Neutrophil (primary cell): ENCODE results near the gene CXXC5.
"Not testable (repeated sequence)": the region's sequence is repeated elsewhere in the genome, so short reads cannot be mapped to it uniquely, and the experiment has no call there.

ENCODE experiments used
- H3K27ac ChIP-seq: fragments of 200-600 bp; sonication (generic); 2 replicates; pipeline ENCODE4 v1.5.1; 2016; ENCODE audit warnings: mild to moderate bottlenecking, moderate library complexity
- H3K27me3 ChIP-seq: fragments of 200-600 bp; sonication (generic); 2 replicates; pipeline ENCODE4 v1.6.0; 2016; ENCODE audit warnings: mild to moderate bottlenecking
- H3K36me3 ChIP-seq: fragments of 200-600 bp; sonication (generic); 2 replicates; pipeline ENCODE4 v1.5.1; 2017
- H3K4me1 ChIP-seq, 2 experiments: fragments of 200-600 bp in 1 of 2; sonication (generic) in 1 of 2; 1 replicate in 1 of 2; 2 replicates in 1 of 2; pipeline versions ENCODE4 v1.5.1 to v1.6.1; 2013 to 2016; ENCODE audit warnings: low read depth in 1 of 2, low read length in 1 of 2, mild to moderate bottlenecking in 1 of 2, moderate library complexity in 1 of 2; ENCODE audit not compliant: control insufficient read depth in 1 of 2, insufficient read depth in 1 of 2
- H3K4me3 ChIP-seq, 2 experiments: fragments of 200-600 bp in 1 of 2; sonication (generic) in 1 of 2; 1 replicate in 1 of 2; 2 replicates in 1 of 2; pipeline ENCODE4 v1.5.1; 2013 to 2016; ENCODE audit warnings: low read depth in 1 of 2, low read length in 1 of 2, mild to moderate bottlenecking in 1 of 2, moderate library complexity in 1 of 2
- H3K9me3 ChIP-seq: fragments of 200-600 bp; sonication (generic); 2 replicates; pipeline ENCODE4 v1.5.1; 2016
- CTCF ChIP-seq: fragments of 200-600 bp; sonication (generic); IDR thresholded peaks from 2 replicates; pipeline ENCODE4 v1.5.1; 2016; ENCODE audit warnings: antibody characterized with exemption

The CXXC5 gene

GRCh38 chr5:139723986-139724587, 75.9 kb downstream of the CXXC5 start:
- Histone ChIP-seq H3K9me3 (no peaks in the 10 kb centered on the region), H3K36me3 (no peaks in the 10 kb centered on the region), H3K4me3 (no peak overlapping the region), H3K27ac (no peak overlapping the region), H3K27me3 (no peaks in the 10 kb centered on the region), H3K4me1 (no peaks in the 10 kb centered on the region)
- no peak for TF ChIP-seq CTCF

- no peak for TF ChIP-seq CTCF
- H3K4me1 ChIP-seq: no peaks in the 10 kb centered on the region
- H3K27ac ChIP-seq: no peak overlapping the region
- H3K27me3 ChIP-seq: no peaks in the 10 kb centered on the region
- H3K4me3 ChIP-seq: no peak overlapping the region
- no peaks in the 10 kb centered on the region for H3K9me3 ChIP-seq
- H3K36me3 ChIP-seq: no peaks in the 10 kb centered on the region
These were observed 77.1 kb downstream of the CXXC5 start for GRCh38 chr5:139725073-139725830.

- no peak overlapping the region for H3K27ac ChIP-seq
- no peaks in the 10 kb centered on the region for H3K9me3 ChIP-seq
- H3K36me3 ChIP-seq: no peaks in the 10 kb centered on the region
- no peak for TF ChIP-seq CTCF
- no peaks in the 10 kb centered on the region for H3K4me1 ChIP-seq
- H3K4me3 ChIP-seq: no peak overlapping the region
- H3K27me3 ChIP-seq: no peaks in the 10 kb centered on the region
These were observed 78.1 kb downstream of the CXXC5 start for GRCh38 chr5:139726248-139726647.

DNA sequence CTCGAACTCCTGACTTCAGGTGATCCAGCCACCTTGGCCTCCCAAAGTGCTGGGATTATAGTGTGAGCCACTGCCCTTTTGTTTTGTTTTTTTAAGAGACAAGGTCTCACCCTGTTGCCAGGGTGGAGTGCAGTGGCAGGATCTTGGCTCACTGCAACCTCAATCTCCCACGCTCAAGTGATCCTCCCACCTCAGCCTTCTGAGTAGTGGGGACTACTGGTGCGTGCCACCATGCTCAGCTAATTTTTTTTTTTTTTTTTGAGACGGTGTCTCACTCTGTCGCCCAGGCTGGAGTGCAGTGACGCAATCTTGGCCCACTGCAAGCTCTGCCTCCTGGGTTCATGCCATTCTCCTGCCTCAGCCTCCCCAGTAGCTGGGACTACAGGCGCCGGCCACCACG, 79.5 kb downstream of the CXXC5 start:
- H3K27ac ChIP-seq, H3K4me1 ChIP-seq, H3K4me3 ChIP-seq, H3K36me3 ChIP-seq, H3K9me3 ChIP-seq, H3K27me3 ChIP-seq: not testable (repeated sequence)

DNA sequence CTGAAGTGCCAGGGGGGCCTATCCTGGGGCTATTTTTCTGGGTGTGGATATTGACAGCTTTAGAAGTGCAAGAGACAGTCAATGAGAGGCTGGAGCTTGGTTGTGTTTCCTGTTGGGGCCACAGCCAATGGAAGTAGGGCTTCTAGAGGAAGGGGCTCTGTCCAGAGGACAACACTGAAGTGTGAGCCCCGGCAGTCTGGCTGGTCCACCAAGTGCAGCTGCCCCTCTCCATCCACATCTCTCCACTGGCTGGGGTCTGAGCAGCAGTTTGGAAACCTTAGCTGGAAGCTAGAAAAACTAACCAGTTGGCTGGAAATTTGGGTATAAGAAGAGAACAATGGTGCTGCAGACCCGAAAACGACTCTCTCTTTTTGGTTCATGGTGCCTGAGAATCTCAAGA, 83.1 kb downstream of the CXXC5 start:
- Histone ChIP-seq H3K4me3 (no peak overlapping the region), H3K27me3 (no peaks in the 10 kb centered on the region), H3K36me3 (no peaks in the 10 kb centered on the region), H3K27ac (no peak overlapping the region), H3K4me1 (no peaks in the 10 kb centered on the region), H3K9me3 (no peaks in the 10 kb centered on the region)
- no peak for TF ChIP-seq CTCF

DNA sequence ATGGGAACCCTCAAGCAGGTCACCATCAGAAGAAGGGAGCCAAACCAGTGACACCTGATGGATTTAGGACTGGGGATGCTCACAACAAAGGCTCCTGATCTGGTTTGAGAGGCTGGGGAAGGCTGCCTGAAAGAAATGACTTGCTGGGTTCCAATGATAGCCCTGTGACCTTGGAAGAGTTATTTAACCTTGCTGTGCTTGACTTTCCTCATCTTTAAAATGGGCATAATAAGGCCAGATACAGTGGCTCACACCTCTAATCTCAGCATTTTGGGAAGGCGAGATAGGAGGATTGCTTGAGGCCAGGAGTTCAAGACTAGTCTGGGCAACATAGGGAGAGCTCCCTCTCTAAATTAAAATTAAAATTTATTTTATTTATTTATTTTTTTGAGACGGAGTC, 83.9 kb downstream of the CXXC5 start:
- Histone ChIP-seq H3K9me3 (no peaks in the 10 kb centered on the region), H3K4me3 (no peak overlapping the region), H3K36me3 (no peaks in the 10 kb centered on the region), H3K4me1 (no peaks in the 10 kb centered on the region), H3K27me3 (no peaks in the 10 kb centered on the region), H3K27ac (no peak overlapping the region)
- TF ChIP-seq CTCF: no peak
